Measurements from ENCODE around the gene ZNF778.

Gene ZNF778

GRCh38 chr16:89189358-89190025, 28.0 kb upstream of the ZNF778 start:
- Histone ChIP-seq H3K4me1 (ENCODE audit: insufficient read depth, low read length, poor library complexity, severe bottlenecking) (no peaks in the 10 kb centered on the region), H3F3A (ENCODE audit: low read depth) (no peaks in the 10 kb centered on the region), H3K4me3 (ENCODE audit: low read length, poor library complexity, severe bottlenecking) (no peak overlapping the region), H3K4me2 (ENCODE audit: low read depth, low read length, poor library complexity, severe bottlenecking) (no peak overlapping the region), H4K20me1 (ENCODE audit: insufficient read depth, low read length, poor library complexity, severe bottlenecking) (no peaks in the 10 kb centered on the region), H3K9me2 (replicated peaks; ENCODE audit: low read depth, low read length) (no peaks in the 10 kb centered on the region), H3K9me3 (ENCODE audit: insufficient read depth, low read depth, low read length) (no peaks in the 10 kb centered on the region), H3K9ac (ENCODE audit: low read depth, low read length, poor library complexity, severe bottlenecking) (no peak overlapping the region), H3K36me3 (ENCODE audit: insufficient read depth, low read length) (no peaks in the 10 kb centered on the region), H3K79me2 (ENCODE audit: insufficient read depth, low read length) (no peaks in the 10 kb centered on the region), H2AFZ (ENCODE audit: low read length) (no peak overlapping the region), H3K27me3 (ENCODE audit: insufficient read depth, low read length, poor library complexity, severe bottlenecking) (no peaks in the 10 kb centered on the region)
- TF ChIP-seq EZH2phosphoT487 (IDR thresholded peaks at IDR 0.05; ENCODE audit: borderline replicate concordance) (no peak), CTCF (conservative IDR thresholded peaks at IDR 0.05; ENCODE audit: low read length) (no peak)

DNA sequence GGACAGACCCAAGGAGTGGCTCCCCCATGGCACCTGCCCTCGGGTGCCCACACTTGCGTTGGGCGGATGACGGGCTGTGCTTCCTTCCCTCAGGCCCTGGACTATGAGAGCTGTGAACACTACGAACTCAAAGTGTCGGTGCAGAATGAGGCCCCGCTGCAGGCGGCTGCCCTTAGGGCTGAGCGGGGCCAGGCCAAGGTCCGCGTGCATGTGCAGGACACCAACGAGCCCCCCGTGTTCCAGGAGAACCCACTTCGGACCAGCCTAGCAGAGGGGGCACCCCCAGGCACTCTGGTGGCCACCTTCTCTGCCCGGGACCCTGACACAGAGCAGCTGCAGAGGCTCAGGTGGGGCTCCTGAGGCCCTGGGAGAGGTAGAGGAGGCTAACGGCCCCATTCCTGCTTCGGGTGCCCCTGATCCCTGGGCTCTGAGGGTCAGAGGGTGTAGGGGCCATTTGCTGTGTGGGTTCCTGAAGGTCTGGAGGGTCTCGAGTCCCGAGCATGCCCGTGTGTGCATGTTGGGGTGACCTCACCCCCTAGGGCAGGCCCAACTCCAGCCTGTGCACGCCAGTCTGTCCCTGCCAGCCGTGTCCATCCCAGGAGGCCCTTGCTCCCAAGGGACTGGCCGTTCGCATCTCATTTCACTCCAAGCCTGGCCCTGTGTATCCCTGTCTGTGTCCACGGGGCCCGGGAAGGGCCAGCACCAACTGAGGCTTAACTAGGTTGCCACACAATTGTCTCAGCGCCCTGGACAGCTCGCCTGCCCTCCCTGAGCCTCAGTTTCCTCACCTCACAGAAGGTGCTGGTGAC, 27.1 kb upstream of the ZNF778 start:
- H3K4me1 ChIP-seq (ENCODE audit: insufficient read depth, low read length, poor library complexity, severe bottlenecking): no peaks in the 10 kb centered on the region
- TF ChIP-seq EZH2phosphoT487 (IDR thresholded peaks at IDR 0.05; ENCODE audit: borderline replicate concordance) (no peak), CTCF (conservative IDR thresholded peaks at IDR 0.05; ENCODE audit: low read length) (no peak)
- no peaks in the 10 kb centered on the region for H3K9me2 ChIP-seq (replicated peaks; ENCODE audit: low read depth, low read length)
- no peak overlapping the region for H3K9ac ChIP-seq (ENCODE audit: low read depth, low read length, poor library complexity, severe bottlenecking)
- H3F3A ChIP-seq (ENCODE audit: low read depth): no peaks in the 10 kb centered on the region
- H2AFZ ChIP-seq (ENCODE audit: low read length): no peak overlapping the region
- H3K36me3 ChIP-seq (ENCODE audit: insufficient read depth, low read length): no peaks in the 10 kb centered on the region
- no peaks in the 10 kb centered on the region for H4K20me1 ChIP-seq (ENCODE audit: insufficient read depth, low read length, poor library complexity, severe bottlenecking)
- no peak overlapping the region for H3K4me3 ChIP-seq (ENCODE audit: low read length, poor library complexity, severe bottlenecking)
- H3K79me2 ChIP-seq (ENCODE audit: insufficient read depth, low read length): no peaks in the 10 kb centered on the region
- H3K27me3 ChIP-seq (ENCODE audit: insufficient read depth, low read length, poor library complexity, severe bottlenecking): no peaks in the 10 kb centered on the region
- no peak overlapping the region for H3K4me2 ChIP-seq (ENCODE audit: low read depth, low read length, poor library complexity, severe bottlenecking)
- H3K9me3 ChIP-seq (ENCODE audit: insufficient read depth, low read depth, low read length): no peaks in the 10 kb centered on the region

GRCh38 chr16:89191033-89191900, 26.2 kb upstream of the ZNF778 start:
- Histone ChIP-seq H3K9me2 (replicated peaks; ENCODE audit: low read depth, low read length) (no peaks in the 10 kb centered on the region), H3K4me2 (ENCODE audit: low read depth, low read length, poor library complexity, severe bottlenecking) (no peak overlapping the region), H3K27me3 (ENCODE audit: insufficient read depth, low read length, poor library complexity, severe bottlenecking) (no peaks in the 10 kb centered on the region), H3F3A (ENCODE audit: low read depth) (no peaks in the 10 kb centered on the region), H3K79me2 (ENCODE audit: insufficient read depth, low read length) (no peaks in the 10 kb centered on the region), H3K4me3 (ENCODE audit: low read length, poor library complexity, severe bottlenecking) (no peak overlapping the region), H2AFZ (ENCODE audit: low read length) (no peak overlapping the region), H3K36me3 (ENCODE audit: insufficient read depth, low read length) (no peaks in the 10 kb centered on the region), H3K9me3 (ENCODE audit: insufficient read depth, low read depth, low read length) (no peaks in the 10 kb centered on the region), H3K9ac (ENCODE audit: low read depth, low read length, poor library complexity, severe bottlenecking) (no peak overlapping the region), H3K4me1 (ENCODE audit: insufficient read depth, low read length, poor library complexity, severe bottlenecking) (no peaks in the 10 kb centered on the region), H4K20me1 (ENCODE audit: insufficient read depth, low read length, poor library complexity, severe bottlenecking) (no peaks in the 10 kb centered on the region)
- TF ChIP-seq CTCF (conservative IDR thresholded peaks at IDR 0.05; ENCODE audit: low read length) (no peak), EZH2phosphoT487 (IDR thresholded peaks at IDR 0.05; ENCODE audit: borderline replicate concordance) (no peak)
